ENCODE measurements around the gene C6orf89. TPM values are rescaled to one million over a fixed set of nuclear protein-coding genes. Genes with fewer than 3 reads are reported as not detected.

C6orf89 gene
- total RNA-seq, 1 experiment from 2014 or later, result 11.8 TPM

DNA sequence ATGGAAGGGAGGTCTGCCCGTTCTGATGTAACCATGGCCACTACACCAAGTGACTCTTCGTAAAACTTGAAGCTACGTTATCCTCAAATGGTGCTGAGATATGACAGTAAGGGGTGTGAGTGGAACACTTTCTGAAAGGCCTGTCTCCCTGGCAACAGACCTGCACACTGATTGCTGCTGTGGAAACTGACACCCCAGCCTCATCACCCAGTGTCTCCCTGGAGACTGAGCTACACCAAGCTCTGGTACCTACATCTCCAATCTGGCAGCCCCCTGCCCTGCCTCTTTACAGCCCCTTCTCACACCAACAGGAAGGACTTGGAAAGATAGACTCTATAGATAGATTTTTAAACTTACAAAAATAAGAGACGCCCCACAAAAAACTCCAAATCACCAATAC is 82.0 kb downstream of the C6orf89 start:
- Histone ChIP-seq H3K18ac (ENCODE audit: insufficient read length, low read depth, low read length) (no peak overlapping the region), H2BK5ac (ENCODE audit: insufficient read length, low read length) (no peak overlapping the region), H3K56ac (ENCODE audit: insufficient read length, low read depth, low read length) (no peak overlapping the region), H4K5ac (ENCODE audit: insufficient read length, low read depth, low read length) (no peak overlapping the region), H2AFZ (ENCODE audit: low read length) (no peak overlapping the region), H3K79me2 (ENCODE audit: insufficient read depth, low read length) (no peaks in the 10 kb centered on the region), H3K23me2 (ENCODE audit: insufficient read length, low read depth, low read length, poor library complexity, severe bottlenecking) (no peaks in the 10 kb centered on the region), H3K27me3 (ENCODE audit: insufficient read depth, low read length) (no peaks in the 10 kb centered on the region), H4K8ac (replicated peaks; ENCODE audit: insufficient read length, low read depth, low read length) (no peak overlapping the region), H2BK20ac (ENCODE audit: low read depth, low read length, poor library complexity, severe bottlenecking) (no peak overlapping the region), H3K27ac (ENCODE audit: insufficient read length, low read depth, low read length) (no peak overlapping the region), H3K4ac (ENCODE audit: low read depth, low read length) (no peak overlapping the region), H3K4me2 (ENCODE audit: insufficient read depth, insufficient read length, low read length) (no peak overlapping the region), H3K9ac (ENCODE audit: extremely low read depth, insufficient read length, low read length) (no peak overlapping the region), H3K9me3 (ENCODE audit: control insufficient read depth, low read depth, low read length) (no peaks in the 10 kb centered on the region), H2BK12ac (ENCODE audit: insufficient read length, low read depth, low read length) (no peak overlapping the region), H4K91ac (ENCODE audit: insufficient read length, low read depth, low read length) (no peak overlapping the region), H2BK120ac (ENCODE audit: low read depth, low read length, poor library complexity, severe bottlenecking) (no peak overlapping the region), H3K79me1 (ENCODE audit: insufficient read depth, low read depth, low read length, poor library complexity, severe bottlenecking) (no peaks in the 10 kb centered on the region), H3K4me1 (ENCODE audit: insufficient read depth, low read length) (no peaks in the 10 kb centered on the region), H3K23ac (ENCODE audit: insufficient read length, low read depth, low read length) (no peak overlapping the region), H2AK5ac (ENCODE audit: insufficient read length, low read length) (no peak overlapping the region), H4K20me1 (ENCODE audit: control insufficient read depth, insufficient read depth, insufficient read length) (no peaks in the 10 kb centered on the region), H3K14ac (ENCODE audit: insufficient read depth, low read length) (no peak overlapping the region), H2BK15ac (ENCODE audit: low read depth, low read length) (no peak overlapping the region), H3T11ph (ENCODE audit: low read length) (no peak overlapping the region)
- Mint-ChIP-seq H3K36me3 (ENCODE audit: insufficient read depth in 1 of 3, low read depth in 3 of 3) (peaks cover 28 to 61% (median 51%) of the 10 kb centered on the region in 3 experiments), H3K27me3 (ENCODE audit: low read depth) (no peaks in the 10 kb centered on the region), H3K27ac (no peak overlapping the region; a peak in 1 of 7 replicates), H3K4me1 (peaks cover 9 to 10% of the 10 kb centered on the region in 2 experiments), H3K4me3 (no peak overlapping the region), H3K9me3 (no peaks in the 10 kb centered on the region)
- no peak for DNase-seq
- no CpG with 5 or more reads among the region's 4 CpGs for WGBS (ENCODE audit: extremely low coverage, insufficient read length, low lambda C conversion rate)
- TF ChIP-seq CTCF (conservative IDR thresholded peaks at IDR 0.05), result no peak

Data from H9 (cell line).